ENCODE measurements around the gene XAF1. TPM values are rescaled to one million over a fixed set of nuclear protein-coding genes. Genes with fewer than 3 reads are reported as not detected.
A peak's percentile ranks its signal among the peaks of the same experiment; 100 is the strongest.

Gene XAF1
- total and polyA plus RNA-seq, 9 of the 15 experiments (the other 6 are each of a cell fraction or from before 2014, with no cell fraction given): 0.07 to 0.22 (median 0.11) TPM; not detected in 4

GRCh38 chr17:6753006-6753445 is 2.8 kb upstream of the XAF1 start:
- FAIRE-seq (no peak), DNase-seq (ENCODE audit: extremely low read depth in 1 of 4, low spot score in 3 of 4) (no peak), ATAC-seq (peak; percentile 47; the same call in 2 of the 3 replicates)
- peak overlapping the region; percentile 67 for H2AFZ ChIP-seq (ENCODE audit: low read depth, low read length)
- TF ChIP-seq NR4A1 (CRISPR knock-in tag; IDR thresholded peaks at IDR 0.05) (no peak), NR4A1 (tag; IDR thresholded peaks at IDR 0.05) (no peak), ZNF384 (IDR thresholded peaks at IDR 0.05; ENCODE audit: low read depth, low read length) (peak; percentile 46; the same call in 1 of the 2 replicates), ZNF740 (CRISPR knock-in tag; IDR thresholded peaks at IDR 0.05) (0 out of 2 replicates have a peak, but pooled peaks have one; percentile 54), ZNF740 (tag; IDR thresholded peaks at IDR 0.05) (no peak), MCM3 (IDR thresholded peaks at IDR 0.05) (no peak), ATF1 (CRISPR knock-in tag; IDR thresholded peaks at IDR 0.05) (no peak), ATF1 (tag; IDR thresholded peaks at IDR 0.05) (peak; percentile 23; the same call in 1 of the 2 replicates), CREM (IDR thresholded peaks at IDR 0.05; ENCODE audit: low read depth) (0 out of 2 replicates have a peak, but pooled peaks have one; percentile 48), ATF3 (IDR thresholded peaks at IDR 0.05) (0 out of 2 replicates have a peak, but pooled peaks have one; percentile 37), ATF3 (CRISPR knock-in tag; conservative IDR thresholded peaks at IDR 0.05) (no peak), MLX (CRISPR knock-in tag; conservative IDR thresholded peaks at IDR 0.05) (no peak), NFIC (IDR thresholded peaks at IDR 0.05) (peak; percentile 79), ZNF639 (CRISPR knock-in tag; conservative IDR thresholded peaks at IDR 0.05 in 1 of 2, IDR thresholded peaks at IDR 0.05 in 1 of 2) (0 out of 4 replicates have a peak, but pooled peaks of 1 of the 2 experiments have one; percentile 15), DDX20 (tag; IDR thresholded peaks at IDR 0.05; ENCODE audit: low read depth) (no peak), VEZF1 (CRISPR knock-in tag; IDR thresholded peaks at IDR 0.05) (peak; percentile 64)
- no peaks in the 10 kb centered on the region for H3K9me3 ChIP-seq (replicated peaks; ENCODE audit: control insufficient read depth, insufficient read depth, low read depth, low read length)
- H3K4me1 ChIP-seq (replicated peaks in 1 of 2; ENCODE audit: control insufficient read depth in 2 of 2, insufficient read depth in 2 of 2, low read length in 2 of 2): peaks cover 3% of the 10 kb centered on the region in 2 experiments; a peak in 3 of 5 replicates
- H3K9me1 ChIP-seq (ENCODE audit: control insufficient read depth, insufficient read depth, low read length): no peaks in the 10 kb centered on the region
- intact Hi-C loops (cut with micrococcal nuclease) (no loop called here), in situ Hi-C loops (cut with MboI) (no loop called here)
- H3K4me2 ChIP-seq (ENCODE audit: insufficient read depth, low read length): no peak overlapping the region
- no peaks in the 10 kb centered on the region for H3K79me2 ChIP-seq (ENCODE audit: control insufficient read depth, insufficient read depth, low read length)
- no peak overlapping the region for H3K4me3 ChIP-seq
- no peaks in the 10 kb centered on the region for H4K20me1 ChIP-seq (replicated peaks; ENCODE audit: control insufficient read depth, insufficient read depth, low read length)
- H3K27ac ChIP-seq (ENCODE audit: extremely low read depth, low read depth, low read length): no peak overlapping the region
- no peak overlapping the region for H3K9ac ChIP-seq (ENCODE audit: insufficient read depth in 1 of 2, low read depth in 2 of 2, low read length in 2 of 2)
- ChIA-PET POLR2A (no interaction called here), CTCF (ENCODE audit: low intra/inter-chr PET ratio) (no interaction called here)
- H3K36me3 ChIP-seq (ENCODE audit: control insufficient read depth, insufficient read depth, low read length): no peaks in the 10 kb centered on the region
- H3K27me3 ChIP-seq (ENCODE audit: control insufficient read depth in 2 of 2, insufficient read depth in 2 of 2, low read length in 2 of 2): no peaks in the 10 kb centered on the region; a peak in 1 of 5 replicates
- no TSS peak for BruUV-seq (replicated peaks)
- 8% methylated on average over 5 of the region's 9 CpGs for WGBS (ENCODE audit: insufficient coverage, low coverage, missing lambda C conversion rate)

Measured in K562 (cell line).